Neural cell (in vitro differentiated cells): ENCODE data around the gene GSDME. TPM values are rescaled to one million over a fixed set of nuclear protein-coding genes. Genes with fewer than 3 reads are reported as not detected.

Experiments
- H2AFZ ChIP-seq: fragments of 200-600, 300-800 bp; sonication (generic), shearing (Covaris generic); 2 replicates; pipeline ENCODE4 v1.6.0; 2014; ENCODE audit warnings: low read depth, mild to moderate bottlenecking, antibody characterized with exemption, low read length, moderate library complexity
- H3F3A ChIP-seq: fragments of 200-600 bp; shearing (Covaris generic); 2 replicates; pipeline ENCODE4 v1.6.1; 2016; ENCODE audit warnings: mild to moderate bottlenecking, moderate library complexity, mixed read lengths, antibody characterized with exemption, low read length; ENCODE audit not compliant: insufficient read depth, poor library complexity, severe bottlenecking
- H3K27ac ChIP-seq: fragments of 200-600, 300-800 bp; sonication (generic), shearing (Covaris generic); 2 replicates; pipeline ENCODE4 v1.5.1; 2014; ENCODE audit warnings: mild to moderate bottlenecking, low read length, moderate library complexity
- H3K27me3 ChIP-seq: fragments of 300-800, 200-600 bp; sonication (generic), shearing (Covaris generic); 2 replicates; pipeline ENCODE4 v1.6.0; 2014; ENCODE audit warnings: mild to moderate bottlenecking, low read depth, low read length, moderate library complexity; ENCODE audit not compliant: insufficient read depth
- H3K36me3 ChIP-seq: fragments of 300-800, 200-600 bp; sonication (generic), shearing (Covaris generic); 2 replicates; pipeline ENCODE4 v1.5.1; 2014; ENCODE audit warnings: mild to moderate bottlenecking, antibody characterized with exemption, low read length, moderate library complexity; ENCODE audit not compliant: insufficient read depth
- H3K4me2 ChIP-seq: fragments of 300-800, 200-600 bp; sonication (generic), shearing (Covaris generic); 2 replicates; pipeline ENCODE4 v1.6.0; 2014; ENCODE audit warnings: mild to moderate bottlenecking, low read length
- H3K4me3 ChIP-seq: fragments of 300-800, 200-600 bp; sonication (generic), shearing (Covaris generic); 2 replicates; pipeline ENCODE4 v1.5.1; 2014; ENCODE audit warnings: mild to moderate bottlenecking, low read length, moderate library complexity
- H3K79me2 ChIP-seq: fragments of 200-600 bp; shearing (Covaris generic); replicated peaks from 2 replicates; pipeline ENCODE4 v1.6.0; 2014; ENCODE audit warnings: mild to moderate bottlenecking, low read length, moderate library complexity; ENCODE audit not compliant: insufficient read depth
- H3K9ac ChIP-seq: fragments of 300-800, 200-600 bp; sonication (generic), shearing (Covaris generic); 2 replicates; pipeline ENCODE4 v1.6.1; 2016; ENCODE audit warnings: mild to moderate bottlenecking, low read length, mixed read lengths
- H3K9me2 ChIP-seq: fragments of 200-600 bp; shearing (Covaris generic); 2 replicates; pipeline ENCODE4 v1.6.1; 2016; ENCODE audit warnings: mild to moderate bottlenecking, low read length, mixed read lengths; ENCODE audit not compliant: insufficient read depth
- H3K9me3 ChIP-seq: fragments of 200-600, 300-800 bp; sonication (generic), shearing (Covaris generic); 2 replicates; pipeline ENCODE4 v1.6.1; 2016; ENCODE audit warnings: mild to moderate bottlenecking, mixed run types, low read length, moderate library complexity, mixed read lengths
- H4K20me1 ChIP-seq: fragments of 200-600 bp; shearing (Covaris generic); 2 replicates; pipeline ENCODE4 v1.6.1; 2016; ENCODE audit warnings: mild to moderate bottlenecking, mixed run types; ENCODE audit not compliant: insufficient read depth
- EP300 ChIP-seq: fragments of 450-650 bp; conservative IDR thresholded peaks from 2 replicates; pipeline ENCODE4 v1.6.1; 2014; ENCODE audit warnings: antibody characterized with exemption, mild to moderate bottlenecking, moderate library complexity; ENCODE audit not compliant: poor library complexity, severe bottlenecking
- EZH2 ChIP-seq: fragments of 200-600, 300-800 bp; shearing (Covaris generic), sonication (generic); IDR thresholded peaks from 2 replicates; pipeline ENCODE4 v1.6.1; 2014; ENCODE audit warnings: antibody characterized with exemption, low read length, borderline replicate concordance, mild to moderate bottlenecking; ENCODE audit not compliant: insufficient read depth, poor library complexity, severe bottlenecking
- MXI1 ChIP-seq: fragments of 450-650 bp; conservative IDR thresholded peaks from 2 replicates; pipeline ENCODE4 v1.6.1; 2014; ENCODE audit warnings: antibody characterized with exemption, mild to moderate bottlenecking; ENCODE audit not compliant: poor library complexity, severe bottlenecking
- POLR2AphosphoS5 ChIP-seq: IDR thresholded peaks from 2 replicates; pipeline ENCODE4 v1.6.1; 2012
- RAD21 ChIP-seq: fragments of 450-650 bp; conservative IDR thresholded peaks from 2 replicates; pipeline ENCODE4 v1.6.1; 2014; ENCODE audit warnings: antibody characterized with exemption, mild to moderate bottlenecking, moderate library complexity
- SMC3 ChIP-seq: fragments of 450-650 bp; conservative IDR thresholded peaks from 2 replicates; pipeline ENCODE4 v1.6.1; 2014; ENCODE audit warnings: antibody characterized with exemption, mild to moderate bottlenecking, moderate library complexity; ENCODE audit not compliant: poor library complexity
- TAF1 ChIP-seq: IDR thresholded peaks from 2 replicates; pipeline ENCODE4 v1.6.1; 2012; ENCODE audit warnings: low read depth
- polyA plus RNA-seq: library from polyadenylated mRNA; depleted of rRNA; stranded (reverse); fragments of >200 nt; gene quantifications from 2 replicates; pipeline ENCODE4 v1.2.3, GENCODE V29; 2014
- TF ChIP-seq, protein P1 (sequence below): fragments of 450-650 bp; IDR thresholded peaks from 2 replicates; pipeline ENCODE4 v1.5.1; 2014; ENCODE audit warnings: antibody characterized with exemption, mild to moderate bottlenecking, moderate library complexity; ENCODE audit not compliant: poor library complexity, severe bottlenecking
- TF ChIP-seq, protein P2 (sequence below): IDR thresholded peaks from 2 replicates; pipeline ENCODE4 v1.6.1; 2012; ENCODE audit warnings: borderline replicate concordance

GSDME gene
- polyA plus RNA-seq, 1 donor from 2014 or later = 42.9 TPM

- Histone ChIP-seq H3K9ac (no peak overlapping the region), H3K4me3 (no peak overlapping the region), H3F3A (no peaks in the 10 kb centered on the region), H3K27me3 (no peaks in the 10 kb centered on the region), H4K20me1 (no peaks in the 10 kb centered on the region), H3K4me2 (no peak overlapping the region), H3K79me2 (no peaks in the 10 kb centered on the region), H3K36me3 (no peaks in the 10 kb centered on the region), H3K27ac (no peak overlapping the region), H3K9me3 (no peaks in the 10 kb centered on the region), H3K9me2 (no peaks in the 10 kb centered on the region), H2AFZ (no peak overlapping the region)
- TF ChIP-seq, protein P1, sequence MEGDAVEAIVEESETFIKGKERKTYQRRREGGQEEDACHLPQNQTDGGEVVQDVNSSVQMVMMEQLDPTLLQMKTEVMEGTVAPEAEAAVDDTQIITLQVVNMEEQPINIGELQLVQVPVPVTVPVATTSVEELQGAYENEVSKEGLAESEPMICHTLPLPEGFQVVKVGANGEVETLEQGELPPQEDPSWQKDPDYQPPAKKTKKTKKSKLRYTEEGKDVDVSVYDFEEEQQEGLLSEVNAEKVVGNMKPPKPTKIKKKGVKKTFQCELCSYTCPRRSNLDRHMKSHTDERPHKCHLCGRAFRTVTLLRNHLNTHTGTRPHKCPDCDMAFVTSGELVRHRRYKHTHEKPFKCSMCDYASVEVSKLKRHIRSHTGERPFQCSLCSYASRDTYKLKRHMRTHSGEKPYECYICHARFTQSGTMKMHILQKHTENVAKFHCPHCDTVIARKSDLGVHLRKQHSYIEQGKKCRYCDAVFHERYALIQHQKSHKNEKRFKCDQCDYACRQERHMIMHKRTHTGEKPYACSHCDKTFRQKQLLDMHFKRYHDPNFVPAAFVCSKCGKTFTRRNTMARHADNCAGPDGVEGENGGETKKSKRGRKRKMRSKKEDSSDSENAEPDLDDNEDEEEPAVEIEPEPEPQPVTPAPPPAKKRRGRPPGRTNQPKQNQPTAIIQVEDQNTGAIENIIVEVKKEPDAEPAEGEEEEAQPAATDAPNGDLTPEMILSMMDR = no peak
- TF ChIP-seq, protein P2, sequence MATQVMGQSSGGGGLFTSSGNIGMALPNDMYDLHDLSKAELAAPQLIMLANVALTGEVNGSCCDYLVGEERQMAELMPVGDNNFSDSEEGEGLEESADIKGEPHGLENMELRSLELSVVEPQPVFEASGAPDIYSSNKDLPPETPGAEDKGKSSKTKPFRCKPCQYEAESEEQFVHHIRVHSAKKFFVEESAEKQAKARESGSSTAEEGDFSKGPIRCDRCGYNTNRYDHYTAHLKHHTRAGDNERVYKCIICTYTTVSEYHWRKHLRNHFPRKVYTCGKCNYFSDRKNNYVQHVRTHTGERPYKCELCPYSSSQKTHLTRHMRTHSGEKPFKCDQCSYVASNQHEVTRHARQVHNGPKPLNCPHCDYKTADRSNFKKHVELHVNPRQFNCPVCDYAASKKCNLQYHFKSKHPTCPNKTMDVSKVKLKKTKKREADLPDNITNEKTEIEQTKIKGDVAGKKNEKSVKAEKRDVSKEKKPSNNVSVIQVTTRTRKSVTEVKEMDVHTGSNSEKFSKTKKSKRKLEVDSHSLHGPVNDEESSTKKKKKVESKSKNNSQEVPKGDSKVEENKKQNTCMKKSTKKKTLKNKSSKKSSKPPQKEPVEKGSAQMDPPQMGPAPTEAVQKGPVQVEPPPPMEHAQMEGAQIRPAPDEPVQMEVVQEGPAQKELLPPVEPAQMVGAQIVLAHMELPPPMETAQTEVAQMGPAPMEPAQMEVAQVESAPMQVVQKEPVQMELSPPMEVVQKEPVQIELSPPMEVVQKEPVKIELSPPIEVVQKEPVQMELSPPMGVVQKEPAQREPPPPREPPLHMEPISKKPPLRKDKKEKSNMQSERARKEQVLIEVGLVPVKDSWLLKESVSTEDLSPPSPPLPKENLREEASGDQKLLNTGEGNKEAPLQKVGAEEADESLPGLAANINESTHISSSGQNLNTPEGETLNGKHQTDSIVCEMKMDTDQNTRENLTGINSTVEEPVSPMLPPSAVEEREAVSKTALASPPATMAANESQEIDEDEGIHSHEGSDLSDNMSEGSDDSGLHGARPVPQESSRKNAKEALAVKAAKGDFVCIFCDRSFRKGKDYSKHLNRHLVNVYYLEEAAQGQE = no peak
- TF ChIP-seq SMC3 (no peak), RAD21 (no peak), EZH2 (no peak), MXI1 (no peak), POLR2AphosphoS5 (no peak), EP300 (no peak), TAF1 (no peak)
Measured at GRCh38 chr7:24721481-24722001, 35.7 kb downstream of the GSDME start.

DNA sequence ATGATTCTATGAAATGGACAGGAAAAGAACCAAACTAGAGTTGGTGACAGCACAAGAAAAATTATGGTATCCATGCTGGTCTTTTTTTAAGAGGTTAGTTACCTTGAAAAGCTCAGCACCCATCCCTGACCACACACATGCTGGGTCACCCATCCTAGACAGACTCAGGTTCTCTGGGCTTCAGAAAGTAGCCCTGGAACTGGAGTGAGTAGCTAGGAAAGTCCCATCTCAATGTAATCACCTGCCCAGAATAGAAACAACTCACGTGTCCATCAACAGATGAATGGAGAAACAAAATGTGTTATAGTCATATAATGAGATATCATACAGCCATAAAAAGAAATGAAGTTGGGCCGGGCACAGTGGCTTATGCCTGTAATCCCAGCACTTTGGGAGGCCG is 37.0 kb downstream of the GSDME start:
- H2AFZ ChIP-seq = no peak overlapping the region
- no peak overlapping the region for H3K4me2 ChIP-seq
- no peak overlapping the region for H3K27ac ChIP-seq
- no peaks in the 10 kb centered on the region for H3K79me2 ChIP-seq
- H3K36me3 ChIP-seq = no peaks in the 10 kb centered on the region
- no peaks in the 10 kb centered on the region for H4K20me1 ChIP-seq
- no peak overlapping the region for H3K4me3 ChIP-seq
- no peaks in the 10 kb centered on the region for H3K9me3 ChIP-seq
- H3K27me3 ChIP-seq = no peaks in the 10 kb centered on the region
- no peak overlapping the region for H3K9ac ChIP-seq
- no peaks in the 10 kb centered on the region for H3F3A ChIP-seq
- H3K9me2 ChIP-seq = no peaks in the 10 kb centered on the region
- TF ChIP-seq, protein P2 = no peak
